Activated T-cell treated with anti-CD3 and anti-CD28 coated beads for 48 hours (primary cell): Measurements from ENCODE around the gene HYAL4.
"Not testable (repeated sequence)": the region's sequence is repeated elsewhere in the genome, so short reads cannot be mapped to it uniquely, and the experiment has no call there.

Experiments
- DNase-seq: peaks from one replicate; pipeline ENCODE4 v3.0.0-alpha.2; 2020; ENCODE audit warnings: low read depth

The HYAL4 gene

GRCh38 chr7:123847868-123848267 lies 2.9 kb downstream of the HYAL4 start:
- DNase-seq = no peak

- DNase-seq = no peak
These were observed 4.9 kb downstream of the HYAL4 start for GRCh38 chr7:123849855-123850254.

DNA sequence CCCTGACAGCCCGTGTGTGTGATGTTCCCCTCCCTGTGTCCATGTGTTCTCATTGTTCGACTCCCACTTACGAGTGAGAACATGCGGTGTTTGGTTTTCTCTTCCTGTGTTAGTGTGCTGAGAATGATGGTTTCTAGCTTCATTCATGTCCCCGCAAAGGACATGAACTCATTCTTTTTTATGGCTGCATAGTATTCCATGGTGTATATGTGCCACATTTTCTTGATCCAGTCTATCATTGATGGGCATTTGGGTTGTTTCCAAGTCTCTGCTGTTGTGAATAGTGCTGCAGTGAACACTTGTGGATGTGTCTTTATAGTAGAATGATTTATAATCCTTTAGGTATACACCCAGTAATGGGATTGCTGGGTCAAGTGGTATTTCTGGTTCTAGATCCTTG lies 6.4 kb downstream of the HYAL4 start:
- not testable (repeated sequence) for DNase-seq

GRCh38 chr7:123854291-123854690 lies 9.3 kb downstream of the HYAL4 start:
- not testable (repeated sequence) for DNase-seq

DNA sequence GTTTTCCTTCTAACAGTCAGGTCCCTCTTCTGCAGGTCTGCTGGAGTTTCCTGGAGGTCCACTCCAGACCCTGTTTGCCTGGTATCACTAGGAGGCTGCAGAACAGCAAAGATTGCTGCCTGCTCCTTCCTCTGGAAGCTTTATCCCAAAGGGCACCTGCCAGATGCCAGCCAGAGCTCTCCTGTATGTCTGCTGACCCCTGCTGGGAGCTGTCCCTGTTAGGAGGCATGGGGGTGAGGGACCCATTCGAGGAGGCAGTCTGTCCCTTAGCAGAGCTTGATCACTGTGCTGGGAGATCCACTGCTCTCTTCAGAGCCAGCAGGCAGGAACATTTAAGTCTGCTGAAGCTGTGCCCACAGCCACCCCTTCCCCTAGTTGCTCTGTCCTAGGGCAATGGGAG lies 11.5 kb downstream of the HYAL4 start:
- not testable (repeated sequence) for DNase-seq

- DNase-seq = no peak
These were observed 15.9 kb downstream of the HYAL4 start for GRCh38 chr7:123860848-123861247.

DNA sequence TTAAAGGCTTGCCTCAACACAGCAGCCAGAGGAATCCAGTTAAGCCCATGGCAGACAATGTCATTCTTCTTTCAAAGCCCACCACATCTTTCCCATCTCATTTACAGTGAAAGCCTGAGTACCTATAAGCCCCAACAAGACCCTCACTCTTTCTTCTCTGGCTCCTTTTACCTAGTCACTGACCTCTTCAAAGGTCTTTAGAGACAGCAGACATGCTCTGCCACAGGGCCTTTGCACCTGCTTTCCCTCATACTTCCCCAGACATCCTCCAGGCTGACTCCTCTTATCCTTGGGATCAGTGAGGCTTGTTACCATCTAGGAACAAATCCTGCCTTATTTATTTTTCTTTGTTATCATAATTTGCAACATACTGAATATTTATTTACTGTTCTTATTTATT lies 17.8 kb downstream of the HYAL4 start:
- DNase-seq = no peak

- no peak for DNase-seq
These were observed 18.5 kb downstream of the HYAL4 start for GRCh38 chr7:123863461-123863860.

- DNase-seq = no peak
These were observed 19.0 kb downstream of the HYAL4 start for GRCh38 chr7:123864012-123864411.

GRCh38 chr7:123864436-123864835 lies 19.5 kb downstream of the HYAL4 start:
- DNase-seq = no peak

GRCh38 chr7:123864966-123865365 lies 20.0 kb downstream of the HYAL4 start:
- DNase-seq = no peak

GRCh38 chr7:123865517-123866117 lies 20.6 kb downstream of the HYAL4 start:
- peak; percentile 15 for DNase-seq

DNA sequence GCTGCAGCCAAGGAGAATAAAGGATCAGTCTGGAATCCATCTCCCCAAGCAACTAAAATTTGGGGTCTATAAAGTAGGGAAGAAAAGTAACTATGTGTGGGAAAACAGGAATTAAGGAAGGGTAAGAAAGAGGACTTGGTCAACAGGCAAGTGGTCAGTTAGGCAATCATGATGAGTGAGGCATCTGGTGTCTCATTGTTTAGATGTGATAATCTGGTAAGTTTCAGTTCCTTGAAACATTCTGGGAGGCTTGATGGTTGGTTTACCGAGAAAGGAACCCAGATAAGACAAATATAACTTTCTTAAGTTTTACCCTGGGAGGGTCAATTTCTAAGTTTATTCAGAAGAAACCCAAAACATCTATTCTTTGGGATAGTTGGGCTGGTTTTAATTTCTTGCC lies 22.3 kb downstream of the HYAL4 start:
- no peak for DNase-seq

GRCh38 chr7:123871998-123872867 lies 27.3 kb downstream of the HYAL4 start:
- peak; percentile 5 for DNase-seq

DNA sequence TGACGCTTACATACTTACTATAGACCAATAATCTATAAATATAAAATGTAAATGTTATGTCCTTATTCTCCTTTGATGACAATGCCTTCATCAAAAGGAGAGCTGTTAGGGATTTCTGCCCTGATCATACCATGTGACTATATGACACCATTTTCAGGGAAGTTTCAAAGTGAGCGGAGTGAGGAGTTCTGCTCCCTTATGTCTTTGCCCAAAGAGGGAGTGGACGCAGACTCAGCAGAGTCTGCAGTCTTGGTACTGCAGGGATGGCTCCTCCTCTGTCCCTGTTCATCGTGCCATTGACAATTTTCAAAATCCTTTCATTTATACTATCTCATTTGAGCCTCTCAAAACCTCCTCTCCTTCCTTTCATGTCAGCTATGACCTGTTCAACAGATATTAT lies 27.9 kb downstream of the HYAL4 start:
- no peak for DNase-seq

DNA sequence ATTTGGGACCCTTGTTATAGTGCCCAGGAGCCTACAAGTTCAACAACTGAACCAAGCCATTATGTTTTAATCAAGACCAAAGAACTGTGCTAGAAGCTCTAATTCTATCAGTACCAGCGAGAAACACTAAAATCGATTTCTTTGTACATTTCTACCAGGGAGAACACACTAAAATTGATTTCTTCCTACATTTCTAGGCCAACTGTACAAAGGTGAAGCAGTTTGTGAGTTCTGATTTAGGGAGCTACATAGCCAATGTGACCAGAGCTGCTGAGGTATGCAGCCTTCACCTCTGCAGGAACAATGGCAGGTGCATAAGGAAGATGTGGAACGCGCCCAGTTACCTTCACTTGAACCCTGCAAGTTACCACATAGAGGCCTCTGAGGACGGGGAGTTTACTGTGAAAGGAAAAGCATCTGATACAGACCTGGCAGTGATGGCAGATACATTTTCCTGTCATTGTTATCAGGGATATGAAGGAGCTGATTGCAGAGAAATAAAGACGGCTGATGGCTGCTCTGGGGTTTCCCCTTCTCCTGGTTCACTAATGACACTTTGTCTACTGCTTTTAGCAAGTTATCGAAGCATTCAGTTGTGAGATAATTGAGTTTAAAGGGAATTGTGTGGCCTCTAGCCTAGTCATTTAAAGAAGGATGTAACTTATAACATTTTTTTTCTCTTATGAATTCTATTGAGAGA lies 31.7 kb downstream of the HYAL4 start:
- DNase-seq = no peak

- DNase-seq = no peak
These were observed 34.7 kb downstream of the HYAL4 start for GRCh38 chr7:123879628-123880027.

DNA sequence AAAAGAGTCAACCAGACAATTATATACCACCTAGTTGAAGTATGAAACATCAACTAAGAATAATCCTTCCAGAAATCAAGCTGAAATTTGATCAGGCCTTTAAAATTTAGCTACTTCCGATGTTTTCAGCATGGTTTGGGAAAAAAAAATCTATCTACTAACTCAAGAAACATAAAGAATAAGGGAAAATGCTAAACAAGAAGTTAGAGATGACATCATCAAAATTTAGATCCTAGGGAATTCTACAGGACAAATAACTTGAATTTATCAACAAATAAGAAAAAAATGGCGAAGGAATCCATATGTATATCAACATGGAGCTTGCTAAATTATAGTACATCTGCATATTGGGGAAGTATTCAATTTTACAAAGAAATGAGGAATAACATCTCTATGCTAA lies 36.3 kb downstream of the HYAL4 start:
- no peak for DNase-seq

GRCh38 chr7:123883154-123883553 lies 38.2 kb downstream of the HYAL4 start:
- no peak for DNase-seq

- no peak for DNase-seq
These were observed 43.2 kb downstream of the HYAL4 start for GRCh38 chr7:123888192-123888591.

DNA sequence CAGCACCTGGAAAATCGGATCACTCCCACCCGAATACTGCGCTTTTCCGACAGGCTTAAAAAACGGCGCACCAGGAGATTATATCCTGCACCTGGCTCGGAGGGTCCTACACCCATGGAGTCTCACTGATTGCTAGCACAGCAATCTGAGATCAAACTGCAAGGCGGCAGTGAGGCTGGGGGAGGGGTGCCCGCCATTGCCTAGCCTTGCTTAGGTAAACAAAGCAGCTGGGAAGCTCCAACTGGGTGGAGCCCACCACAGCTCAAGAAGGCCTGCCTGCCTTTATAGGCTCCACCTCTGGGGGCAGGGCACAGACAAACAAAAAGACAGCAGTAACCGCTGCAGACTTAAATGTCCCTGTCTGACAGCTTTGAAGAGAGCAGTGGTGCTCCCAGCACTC lies 49.8 kb downstream of the HYAL4 start:
- DNase-seq = not testable (repeated sequence)

DNA sequence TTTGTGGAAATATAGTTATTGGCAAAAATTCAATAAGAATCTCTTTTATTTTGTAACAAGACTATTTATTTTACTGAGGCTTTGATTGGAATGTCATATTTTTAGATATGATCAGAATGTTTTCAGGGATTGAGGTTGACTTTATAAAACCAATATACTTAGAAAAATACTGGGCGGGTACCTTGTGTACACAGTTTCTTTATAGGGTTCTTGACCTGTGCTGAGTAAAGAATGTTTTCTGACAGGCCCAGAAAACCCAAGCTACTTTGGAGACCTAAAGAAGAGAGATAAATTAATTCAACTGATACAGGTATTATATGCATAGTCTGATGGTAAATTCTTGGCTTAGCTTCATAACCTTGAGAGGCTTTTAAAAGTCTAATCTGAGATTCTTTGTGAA lies 56.1 kb downstream of the HYAL4 start:
- DNase-seq = no peak

GRCh38 chr7:123905714-123906113 lies 60.7 kb downstream of the HYAL4 start:
- no peak for DNase-seq
